ENCODE data around the gene SLC66A2. TPM values are rescaled to one million over a fixed set of nuclear protein-coding genes. Genes with fewer than 3 reads are reported as not detected.
"Not testable (repeated sequence)": the region's sequence is repeated elsewhere in the genome, so short reads cannot be mapped to it uniquely, and the experiment has no call there.

The SLC66A2 gene
- 25.4 TPM for total RNA-seq
- long read RNA-seq, transcript PQLC1-202 (5 exons, 2,475 nt) = minor isoform, 14 of 124 reads
- long read RNA-seq, transcript PQLC1-203 (6 exons, 2,555 nt) = major isoform, 68 of 124 reads
- long read RNA-seq, transcript PQLC1-211 (4 exons, 1,247 nt) = minor isoform, 7 of 124 reads
- long read RNA-seq, partial matches to known transcripts = 16 of 124 reads
- long read RNA-seq, other reads (novel, unspliced or antisense) = 18 of 124 reads

- intact Hi-C loops (cut with DNase I) = loop anchor here (10.0 kb wide), 1 partner anchor 83 kb away; the partner anchor contains the start of gene RBFA
- peak; percentile 93 for ATAC-seq (ENCODE audit: poor library complexity)
These were observed at the start of gene SLC66A2 for GRCh38 chr18:79951545-79952455. Gene SLC66A2, minus strand, starts transcription at chr18:79951653. Its CDS starts 727 bp downstream, at chr18:79950926.

GRCh38 chr18:80000877-80001276 lies 49.4 kb upstream of the SLC66A2 start:
- intact Hi-C loops (cut with DNase I) = no loop called here
- ATAC-seq (ENCODE audit: poor library complexity) (no peak), DNase-seq (no peak)

More at GRCh38 chr18:79951545-79952455, at the start of gene SLC66A2:
- peak; percentile 97 for DNase-seq

GRCh38 chr18:79999701-80000100 lies 48.2 kb upstream of the SLC66A2 start:
- intact Hi-C loops (cut with DNase I); ATAC-seq (ENCODE audit: poor library complexity): not testable (repeated sequence)

GRCh38 chr18:79991494-79991893 lies 40.0 kb upstream of the SLC66A2 start:
- no peak for DNase-seq
- no peak for ATAC-seq (ENCODE audit: poor library complexity)
- intact Hi-C loops (cut with DNase I) = no loop called here

More at GRCh38 chr18:79999701-80000100, 48.2 kb upstream of the SLC66A2 start:
- not testable (repeated sequence) for DNase-seq

GRCh38 chr18:79989195-79989497 lies 37.7 kb upstream of the SLC66A2 start:
- intact Hi-C loops (cut with DNase I) = no loop called here
- ATAC-seq (ENCODE audit: poor library complexity) = no peak
- no peak for DNase-seq

GRCh38 chr18:79988451-79989194 lies 37.2 kb upstream of the SLC66A2 start, which contains the start of gene TXNL4A:
Gene TXNL4A, minus strand, starts transcription at chr18:79988563. Its CDS starts 171 bp downstream, at chr18:79988392.
- DNase-seq (peak; percentile 94), ATAC-seq (ENCODE audit: poor library complexity) (peak; percentile 100)
- intact Hi-C loops (cut with DNase I) = no loop called here

- intact Hi-C loops (cut with DNase I) = no loop called here
- ATAC-seq (ENCODE audit: poor library complexity) (peak; percentile 65), DNase-seq (peak; percentile 78)
These were observed 36.6 kb upstream of the SLC66A2 start for GRCh38 chr18:79988071-79988450.

GRCh38 chr18:79987566-79987965 lies 36.1 kb upstream of the SLC66A2 start:
- no peak for ATAC-seq (ENCODE audit: poor library complexity)
- intact Hi-C loops (cut with DNase I) = no loop called here
- no peak for DNase-seq

GRCh38 chr18:79986726-79987125 lies 35.3 kb upstream of the SLC66A2 start:
- intact Hi-C loops (cut with DNase I) = no loop called here
- no peak for ATAC-seq (ENCODE audit: poor library complexity)
- no peak for DNase-seq

GRCh38 chr18:79985172-79985571 lies 33.7 kb upstream of the SLC66A2 start:
- no peak for ATAC-seq (ENCODE audit: poor library complexity)
- intact Hi-C loops (cut with DNase I) = no loop called here

GRCh38 chr18:79983793-79984192 lies 32.3 kb upstream of the SLC66A2 start:
- ATAC-seq (ENCODE audit: poor library complexity) (no peak), DNase-seq (no peak)
- intact Hi-C loops (cut with DNase I) = no loop called here

More at GRCh38 chr18:79985172-79985571, 33.7 kb upstream of the SLC66A2 start:
- DNase-seq = no peak

GRCh38 chr18:79983253-79983652 lies 31.8 kb upstream of the SLC66A2 start:
- no peak for DNase-seq
- intact Hi-C loops (cut with DNase I) = no loop called here
- ATAC-seq (ENCODE audit: poor library complexity) = no peak

- intact Hi-C loops (cut with DNase I) = no loop called here
- ATAC-seq (ENCODE audit: poor library complexity) = peak; percentile 19
- no peak for DNase-seq
These were observed 31.3 kb upstream of the SLC66A2 start for GRCh38 chr18:79982736-79983135.

GRCh38 chr18:79980585-79980984 lies 29.1 kb upstream of the SLC66A2 start:
- DNase-seq (no peak), ATAC-seq (ENCODE audit: poor library complexity) (no peak)
- intact Hi-C loops (cut with DNase I) = no loop called here

GRCh38 chr18:79979843-79980242 lies 28.4 kb upstream of the SLC66A2 start:
- ATAC-seq (ENCODE audit: poor library complexity) (no peak), DNase-seq (no peak)
- intact Hi-C loops (cut with DNase I) = no loop called here

GRCh38 chr18:79975985-79976680 lies 24.7 kb upstream of the SLC66A2 start:
- ATAC-seq (ENCODE audit: poor library complexity) (peak; percentile 73), DNase-seq (no peak)
- intact Hi-C loops (cut with DNase I) = no loop called here

- intact Hi-C loops (cut with DNase I) = no loop called here
- DNase-seq (no peak), ATAC-seq (ENCODE audit: poor library complexity) (no peak)
These were observed 23.6 kb upstream of the SLC66A2 start for GRCh38 chr18:79975043-79975442.

GRCh38 chr18:79974025-79974654 lies 22.7 kb upstream of the SLC66A2 start:
- ATAC-seq (ENCODE audit: poor library complexity) (no peak), DNase-seq (no peak)
- intact Hi-C loops (cut with DNase I) = no loop called here

Data from Right ventricle myocardium superior (tissue), 1 donor.